HepG2 (cell line): ENCODE data around the gene WDR59. TPM values are rescaled to one million over a fixed set of nuclear protein-coding genes. Genes with fewer than 3 reads are reported as not detected.

ENCODE experiments used
- ARID5B ChIP-seq: IDR thresholded peaks from 2 replicates; pipeline ENCODE4 v1.4.0; 2020; ENCODE audit warnings: mild to moderate bottlenecking, missing genetic modification reagents
- ASH2L ChIP-seq: fragments of 300-600, 200-600 bp; sonication (generic); IDR thresholded peaks from 2 replicates; pipeline ENCODE4 v1.7.0; 2017; ENCODE audit warnings: low read depth, mild to moderate bottlenecking, moderate library complexity, mixed read lengths, low read length; ENCODE audit not compliant: insufficient read length
- ATF7-NPFF ChIP-seq: sonication (generic); formaldehyde crosslinking; IDR thresholded peaks from 2 replicates; pipeline ENCODE4 v1.8.1; 2023; ENCODE audit warnings: mild to moderate bottlenecking, low read depth, missing genetic modification reagents, moderate library complexity
- CBX2 ChIP-seq, 2 experiments: fragments of 200-600 bp in 1 of 2; sonication (generic); formaldehyde crosslinking in 1 of 2; IDR thresholded peaks; 2 replicates each; pipeline versions ENCODE4 v1.7.0 to v1.8.1; 2018 to 2022; ENCODE audit warnings: low read depth in 2 of 2, low read length in 1 of 2, mild to moderate bottlenecking in 1 of 2, missing genetic modification reagents in 1 of 2
- EED ChIP-seq: sonication (generic); formaldehyde crosslinking; IDR thresholded peaks from 2 replicates; pipeline ENCODE4 v1.5.0; 2020; ENCODE audit warnings: mild to moderate bottlenecking, missing genetic modification reagents
- IKZF1 ChIP-seq: fragments of 450-650 bp; IDR thresholded peaks from 2 replicates; pipeline ENCODE4 v1.7.1; 2016
- MBNL3 ChIP-seq: fragments of 250-450 bp; sonication (Bioruptor Pico); conservative IDR thresholded peaks from 2 replicates; pipeline ENCODE4 v1.8.0; 2022; ENCODE audit warnings: mild to moderate bottlenecking, inconsistent platforms
- MIER3 ChIP-seq: IDR thresholded peaks from 2 replicates; pipeline ENCODE4 v1.6.1; 2016; ENCODE audit warnings: missing compliant biosample characterization, borderline replicate concordance
- SAFB2 ChIP-seq: sonication (generic); formaldehyde crosslinking; IDR thresholded peaks from 2 replicates; pipeline ENCODE4 v1.5.1; 2020; ENCODE audit warnings: missing genetic modification reagents, low read depth, mild to moderate bottlenecking, borderline replicate concordance
- SATB2 ChIP-seq: sonication (generic); formaldehyde crosslinking; IDR thresholded peaks from 2 replicates; pipeline ENCODE4 v1.5.0; 2020; ENCODE audit warnings: missing genetic modification reagents
- SRF ChIP-seq: IDR thresholded peaks from 2 replicates; pipeline ENCODE4 v1.6.1; 2011; ENCODE audit warnings: mild to moderate bottlenecking, low read depth, low read length, moderate library complexity
- TRIM22 ChIP-seq: fragments of 450-650 bp; IDR thresholded peaks from 2 replicates; pipeline ENCODE4 v1.6.1; 2017
- ZNF207 ChIP-seq: fragments of 450-650 bp; IDR thresholded peaks from 2 replicates; pipeline ENCODE4 v1.6.1; 2016; ENCODE audit warnings: antibody characterized with exemption, borderline replicate concordance
- ZNF737 ChIP-seq: sonication (generic); formaldehyde crosslinking; IDR thresholded peaks from 2 replicates; pipeline ENCODE4 v1.5.0; 2020; ENCODE audit warnings: missing genetic modification reagents, mild to moderate bottlenecking, borderline replicate concordance
- ZZZ3 ChIP-seq: sonication (generic); formaldehyde crosslinking; IDR thresholded peaks from 2 replicates; pipeline ENCODE4 v1.4.0; 2020; ENCODE audit warnings: missing genetic modification reagents, mild to moderate bottlenecking, borderline replicate concordance
- polyA plus RNA-seq, 8 experiments: library from polyadenylated mRNA; depleted of rRNA in 3 of 8; stranded (reverse) in 7 of 8; unstranded in 1 of 8; fragments of >200 nt; fragmentation: Illumina TruSeq in 4 of 8; extraction: Trizol in 4 of 8; gene quantifications; 2 replicates each; pipeline versions ENCODE4 v1.2.1 to v1.2.3, GENCODE V29; 2011 to 2016; ENCODE audit warnings: low read depth in 4 of 8, missing spikeins in 1 of 8, mixed read lengths in 1 of 8; ENCODE audit not compliant: insufficient read depth in 1 of 8
- total RNA-seq, 5 experiments: library from RNA; depleted of rRNA; stranded (reverse); fragments of >200 nt; fragmentation: Illumina TruSeq; extraction: Trizol; gene quantifications; 2 replicates each; pipeline ENCODE4 v1.2.3, GENCODE V29; 2016; ENCODE audit warnings: low read depth in 1 of 5
- TF ChIP-seq, protein P1 (sequence below): sonication (generic); formaldehyde crosslinking; IDR thresholded peaks from 2 replicates; pipeline ENCODE4 v1.4.0; 2020; ENCODE audit warnings: mild to moderate bottlenecking, low read depth, missing genetic modification reagents
- TF ChIP-seq, protein P2 (sequence below): sonication (generic); formaldehyde crosslinking; IDR thresholded peaks from 2 replicates; pipeline ENCODE4 v1.4.0; 2020; ENCODE audit warnings: mild to moderate bottlenecking, missing genetic modification reagents
- TF ChIP-seq, protein P3 (sequence below): IDR thresholded peaks from 2 replicates; pipeline ENCODE4 v1.6.1; 2012; ENCODE audit warnings: inconsistent platforms
- TF ChIP-seq, protein P4 (sequence below): sonication (generic); formaldehyde crosslinking; IDR thresholded peaks from 2 replicates; pipeline ENCODE4 v1.8.0; 2022; ENCODE audit warnings: mild to moderate bottlenecking, missing genetic modification reagents
- TF ChIP-seq, protein P5 (sequence below): IDR thresholded peaks from 2 replicates; pipeline ENCODE4 v1.6.1; 2018; ENCODE audit warnings: missing genetic modification reagents, mild to moderate bottlenecking, missing compliant biosample characterization

The WDR59 gene
- total and polyA plus RNA-seq, 2 of the 13 experiments (the other 11 are each of a cell fraction or from before 2014, with no cell fraction given), result 65.2 to 306 TPM

GRCh38 chr16:74997042-74997491 is 12.1 kb upstream of the WDR59 start (continued):
- no peak for TF ChIP-seq ASH2L
- TF ChIP-seq ZNF737, result no peak
- TF ChIP-seq MBNL3 (CRISPR knock-in tag), result no peak
- TF ChIP-seq, protein P1, sequence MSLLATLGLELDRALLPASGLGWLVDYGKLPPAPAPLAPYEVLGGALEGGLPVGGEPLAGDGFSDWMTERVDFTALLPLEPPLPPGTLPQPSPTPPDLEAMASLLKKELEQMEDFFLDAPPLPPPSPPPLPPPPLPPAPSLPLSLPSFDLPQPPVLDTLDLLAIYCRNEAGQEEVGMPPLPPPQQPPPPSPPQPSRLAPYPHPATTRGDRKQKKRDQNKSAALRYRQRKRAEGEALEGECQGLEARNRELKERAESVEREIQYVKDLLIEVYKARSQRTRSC, result no peak
- no peak for TF ChIP-seq EED (CRISPR knock-in tag)
- no peak for TF ChIP-seq SATB2 (CRISPR knock-in tag)
- no peak for TF ChIP-seq SAFB2 (CRISPR knock-in tag)
- TF ChIP-seq CBX2 (IDR thresholded peaks at IDR 0.05; ENCODE audit: low read depth, low read length), result no peak
- no peak for TF ChIP-seq CBX2 (CRISPR knock-in tag; IDR thresholded peaks at IDR 0.05; ENCODE audit: low read depth)
- TF ChIP-seq, protein P2, sequence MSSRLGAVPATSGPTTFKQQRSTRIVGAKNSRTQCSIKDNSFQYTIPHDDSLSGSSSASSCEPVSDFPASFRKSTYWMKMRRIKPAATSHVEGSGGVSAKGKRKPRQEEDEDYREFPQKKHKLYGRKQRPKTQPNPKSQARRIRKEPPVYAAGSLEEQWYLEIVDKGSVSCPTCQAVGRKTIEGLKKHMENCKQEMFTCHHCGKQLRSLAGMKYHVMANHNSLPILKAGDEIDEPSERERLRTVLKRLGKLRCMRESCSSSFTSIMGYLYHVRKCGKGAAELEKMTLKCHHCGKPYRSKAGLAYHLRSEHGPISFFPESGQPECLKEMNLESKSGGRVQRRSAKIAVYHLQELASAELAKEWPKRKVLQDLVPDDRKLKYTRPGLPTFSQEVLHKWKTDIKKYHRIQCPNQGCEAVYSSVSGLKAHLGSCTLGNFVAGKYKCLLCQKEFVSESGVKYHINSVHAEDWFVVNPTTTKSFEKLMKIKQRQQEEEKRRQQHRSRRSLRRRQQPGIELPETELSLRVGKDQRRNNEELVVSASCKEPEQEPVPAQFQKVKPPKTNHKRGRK (CRISPR knock-in tag), result no peak
- no peak for TF ChIP-seq ATF7-NPFF (CRISPR knock-in tag)
- peak; percentile 75 for TF ChIP-seq ARID5B
- TF ChIP-seq SRF, result no peak
- TF ChIP-seq ZZZ3 (CRISPR knock-in tag), result no peak
- TF ChIP-seq, protein P3, sequence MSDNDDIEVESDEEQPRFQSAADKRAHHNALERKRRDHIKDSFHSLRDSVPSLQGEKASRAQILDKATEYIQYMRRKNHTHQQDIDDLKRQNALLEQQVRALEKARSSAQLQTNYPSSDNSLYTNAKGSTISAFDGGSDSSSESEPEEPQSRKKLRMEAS, result no peak
- TF ChIP-seq, protein P4, sequence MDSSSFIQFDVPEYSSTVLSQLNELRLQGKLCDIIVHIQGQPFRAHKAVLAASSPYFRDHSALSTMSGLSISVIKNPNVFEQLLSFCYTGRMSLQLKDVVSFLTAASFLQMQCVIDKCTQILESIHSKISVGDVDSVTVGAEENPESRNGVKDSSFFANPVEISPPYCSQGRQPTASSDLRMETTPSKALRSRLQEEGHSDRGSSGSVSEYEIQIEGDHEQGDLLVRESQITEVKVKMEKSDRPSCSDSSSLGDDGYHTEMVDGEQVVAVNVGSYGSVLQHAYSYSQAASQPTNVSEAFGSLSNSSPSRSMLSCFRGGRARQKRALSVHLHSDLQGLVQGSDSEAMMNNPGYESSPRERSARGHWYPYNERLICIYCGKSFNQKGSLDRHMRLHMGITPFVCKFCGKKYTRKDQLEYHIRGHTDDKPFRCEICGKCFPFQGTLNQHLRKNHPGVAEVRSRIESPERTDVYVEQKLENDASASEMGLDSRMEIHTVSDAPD (CRISPR knock-in tag), result no peak
- TF ChIP-seq TRIM22, result no peak
- TF ChIP-seq, protein P5, sequence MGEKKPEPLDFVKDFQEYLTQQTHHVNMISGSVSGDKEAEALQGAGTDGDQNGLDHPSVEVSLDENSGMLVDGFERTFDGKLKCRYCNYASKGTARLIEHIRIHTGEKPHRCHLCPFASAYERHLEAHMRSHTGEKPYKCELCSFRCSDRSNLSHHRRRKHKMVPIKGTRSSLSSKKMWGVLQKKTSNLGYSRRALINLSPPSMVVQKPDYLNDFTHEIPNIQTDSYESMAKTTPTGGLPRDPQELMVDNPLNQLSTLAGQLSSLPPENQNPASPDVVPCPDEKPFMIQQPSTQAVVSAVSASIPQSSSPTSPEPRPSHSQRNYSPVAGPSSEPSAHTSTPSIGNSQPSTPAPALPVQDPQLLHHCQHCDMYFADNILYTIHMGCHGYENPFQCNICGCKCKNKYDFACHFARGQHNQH (CRISPR knock-in tag), result no peak; the same call in 1 of the 2 replicates
- TF ChIP-seq ZNF207, result no peak
- TF ChIP-seq IKZF1, result no peak
- TF ChIP-seq MIER3 (CRISPR knock-in tag), result no peak
